Subcutaneous adipose tissue (tissue), 4 donors: Measurements from ENCODE around the gene KCNJ5. TPM values are rescaled to one million over a fixed set of nuclear protein-coding genes. Genes with fewer than 3 reads are reported as not detected.

Experiments used
- total RNA-seq, 4 donors: library from RNA; depleted of rRNA; stranded (reverse); fragments of >200 nt; gene quantifications; one replicate each; pipeline ENCODE4 v1.1.0, GENCODE V29; 2016
- TF ChIP-seq, protein P1 (sequence below): fragments of 450-650 bp; IDR thresholded peaks from one replicate; pipeline ENCODE4 v1.5.1; 2016; ENCODE audit warnings: low read depth, mild to moderate bottlenecking, control low read depth, antibody characterized with exemption, moderate library complexity

The KCNJ5 gene
- total RNA-seq, 4 donors from 2014 or later = 1.8 to 12.2 (median 4.1) TPM

GRCh38 chr11:128921793-128922192 lies 30.6 kb downstream of the KCNJ5 start:
- TF ChIP-seq, protein P1, sequence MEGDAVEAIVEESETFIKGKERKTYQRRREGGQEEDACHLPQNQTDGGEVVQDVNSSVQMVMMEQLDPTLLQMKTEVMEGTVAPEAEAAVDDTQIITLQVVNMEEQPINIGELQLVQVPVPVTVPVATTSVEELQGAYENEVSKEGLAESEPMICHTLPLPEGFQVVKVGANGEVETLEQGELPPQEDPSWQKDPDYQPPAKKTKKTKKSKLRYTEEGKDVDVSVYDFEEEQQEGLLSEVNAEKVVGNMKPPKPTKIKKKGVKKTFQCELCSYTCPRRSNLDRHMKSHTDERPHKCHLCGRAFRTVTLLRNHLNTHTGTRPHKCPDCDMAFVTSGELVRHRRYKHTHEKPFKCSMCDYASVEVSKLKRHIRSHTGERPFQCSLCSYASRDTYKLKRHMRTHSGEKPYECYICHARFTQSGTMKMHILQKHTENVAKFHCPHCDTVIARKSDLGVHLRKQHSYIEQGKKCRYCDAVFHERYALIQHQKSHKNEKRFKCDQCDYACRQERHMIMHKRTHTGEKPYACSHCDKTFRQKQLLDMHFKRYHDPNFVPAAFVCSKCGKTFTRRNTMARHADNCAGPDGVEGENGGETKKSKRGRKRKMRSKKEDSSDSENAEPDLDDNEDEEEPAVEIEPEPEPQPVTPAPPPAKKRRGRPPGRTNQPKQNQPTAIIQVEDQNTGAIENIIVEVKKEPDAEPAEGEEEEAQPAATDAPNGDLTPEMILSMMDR = no peak

- TF ChIP-seq, protein P1 = no peak
Observed at GRCh38 chr11:128924104-128924503, 32.9 kb downstream of the KCNJ5 start.

GRCh38 chr11:128924510-128925249 lies 33.5 kb downstream of the KCNJ5 start:
- TF ChIP-seq, protein P1 = no peak

GRCh38 chr11:128925250-128925600 lies 34.1 kb downstream of the KCNJ5 start:
- TF ChIP-seq, protein P1 = no peak

GRCh38 chr11:128926000-128926399 lies 34.8 kb downstream of the KCNJ5 start:
- TF ChIP-seq, protein P1 = no peak

DNA sequence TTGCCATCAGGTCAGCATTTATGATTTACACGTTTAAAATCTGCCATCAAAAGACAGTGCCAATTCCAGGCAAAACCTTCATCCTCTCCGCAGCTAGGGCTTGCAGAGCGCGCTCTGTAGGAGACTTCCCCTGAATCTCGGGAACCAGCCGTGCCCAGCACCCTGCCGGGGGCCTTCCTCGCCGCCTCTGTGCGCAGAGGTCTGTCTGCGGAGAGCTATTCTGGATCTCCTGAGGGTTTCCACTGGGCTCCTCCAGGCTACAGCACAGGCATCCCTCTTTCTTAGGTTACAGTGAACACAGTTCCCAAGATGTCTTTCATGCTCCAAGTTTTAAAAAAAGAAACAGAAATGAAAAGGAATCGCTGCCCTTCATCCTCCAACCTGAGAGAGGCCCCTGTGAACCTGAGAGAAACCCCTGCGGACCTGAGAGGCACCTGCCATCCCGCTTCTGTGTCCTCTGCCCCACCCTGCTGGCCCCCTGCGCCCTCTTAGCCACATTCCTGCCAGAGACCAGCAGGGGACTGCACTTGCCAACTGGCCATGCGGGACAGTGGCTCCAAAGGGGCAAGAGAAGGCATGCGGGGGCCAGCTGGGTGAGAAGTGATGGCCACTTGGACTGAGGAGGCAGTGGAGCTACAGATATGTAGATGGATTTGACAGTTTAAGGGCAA lies 35.4 kb downstream of the KCNJ5 start:
- TF ChIP-seq, protein P1 = no peak

GRCh38 chr11:128927108-128927461 lies 35.9 kb downstream of the KCNJ5 start:
- TF ChIP-seq, protein P1 = no peak
